A549 (cell line): ENCODE measurements around the gene RORB. TPM values are rescaled to one million over a fixed set of nuclear protein-coding genes. Genes with fewer than 3 reads are reported as not detected.

Experiments
- ATAC-seq, 2 experiments: fragments of 200-7000 bp in 1 of 2; fragments of >200 bp in 1 of 2; cut with Nextera tagmentation in 1 of 2; cut with Tn5 transposase in 1 of 2; 3 replicates each; pipeline versions ENCODE4 v1.8.0 to v1.9.1; 2018 to 2020; ENCODE audit warnings: mild to moderate bottlenecking in 1 of 2, moderate library complexity in 1 of 2
- CTCF ChIA-PET: fragments of 300-600 bp; sonication (Branson Sonifier 250); formaldehyde crosslinking; extraction: SDS; loops from one replicate; lab custom pipeline; 2021; ENCODE audit warnings: antibody characterized with exemption, inconsistent platforms; lab: Yijun Ruan, JAX
- POLR2A ChIA-PET: fragments of 350-600 bp; formaldehyde crosslinking; extraction: SDS; loops from one replicate; lab custom pipeline; 2021; ENCODE audit warnings: antibody characterized with exemption, inconsistent platforms; lab: Yijun Ruan, JAX
- DNase-seq, 2 experiments: peaks; one replicate each; pipeline versions ENCODE4 v3.0.0 to v3.0.0-alpha.2; 2011 to 2016; ENCODE audit warnings: low read depth in 1 of 2, low spot score in 1 of 2
- FAIRE-seq: peaks from 2 replicates; lab custom pipeline; 2011; peaks lifted over from hg19 to GRCh38; lab: Jason Lieb, UNC
- H3K27ac ChIP-seq, 2 experiments: fragments of >200 bp; sonication (Bioruptor Twin); formaldehyde crosslinking; 3 replicates each; pipeline ENCODE4 v1.5.1; 2016 to 2017
- H3K4me1 ChIP-seq: fragments of >200 bp; sonication (Bioruptor Twin); formaldehyde crosslinking; 3 replicates; pipeline ENCODE4 v1.6.1; 2016
- H3K4me2 ChIP-seq: fragments of >200 bp; sonication (Bioruptor Twin); formaldehyde crosslinking; 3 replicates; pipeline ENCODE4 v1.6.1; 2016
- H3K4me3 ChIP-seq: fragments of >200 bp; sonication (Bioruptor Twin); formaldehyde crosslinking; 3 replicates; pipeline ENCODE4 v1.5.1; 2016
- H3K9me3 ChIP-seq: fragments of >200 bp; sonication (Bioruptor Twin); formaldehyde crosslinking; 3 replicates; pipeline ENCODE4 v1.6.1; 2016
- CBX8 ChIP-seq: fragments of 200-600 bp; sonication (generic); IDR thresholded peaks from 2 replicates; pipeline ENCODE4 v1.6.1; 2016
- CHD2 ChIP-seq: fragments of 150-350 bp; IDR thresholded peaks from 2 replicates; pipeline ENCODE4 v1.6.1; 2014; ENCODE audit warnings: low read length; ENCODE audit not compliant: partially characterized antibody
- E2F6 ChIP-seq: IDR thresholded peaks from 2 replicates; pipeline ENCODE4 v1.6.1; 2012; ENCODE audit warnings: low read depth, borderline replicate concordance
- EHF ChIP-seq: fragments of 250-450 bp; sonication (Bioruptor Pico); IDR thresholded peaks from 2 replicates; pipeline ENCODE4 v1.5.0; 2020; ENCODE audit warnings: mild to moderate bottlenecking
- FOSB ChIP-seq: fragments of 250-450 bp; sonication (Bioruptor Pico); IDR thresholded peaks from 2 replicates; pipeline ENCODE4 v1.5.0; 2020; ENCODE audit warnings: mild to moderate bottlenecking, moderate library complexity
- FOXS1 ChIP-seq: fragments of 250-450 bp; sonication (Bioruptor Pico); IDR thresholded peaks from 2 replicates; pipeline ENCODE4 v1.5.0; 2020; ENCODE audit warnings: mild to moderate bottlenecking, moderate library complexity
- KDM5A ChIP-seq: fragments of 200-600 bp; sonication (generic); IDR thresholded peaks from 2 replicates; pipeline ENCODE4 v1.6.1; 2016; ENCODE audit warnings: antibody characterized with exemption, mild to moderate bottlenecking
- MAFK ChIP-seq: fragments of 450-650 bp; IDR thresholded peaks from 2 replicates; pipeline ENCODE4 v1.6.1; 2014; ENCODE audit not compliant: partially characterized antibody
- MAZ ChIP-seq: fragments of 150-350 bp; IDR thresholded peaks from 2 replicates; pipeline ENCODE4 v1.6.1; 2014; ENCODE audit warnings: antibody characterized with exemption, low read depth, low read length, borderline replicate concordance
- NFE2L2 ChIP-seq: fragments of 150-350 bp; conservative IDR thresholded peaks from 2 replicates; pipeline ENCODE4 v1.6.1; 2014; ENCODE audit warnings: low read length
- NR3C1 ChIP-seq: fragments of >200 bp; sonication (Bioruptor Twin); formaldehyde crosslinking; IDR thresholded peaks from 3 replicates; pipeline ENCODE4 v1.6.1; 2017
- PHF8 ChIP-seq: fragments of 200-600 bp; sonication (generic); IDR thresholded peaks from 2 replicates; pipeline ENCODE4 v1.6.1; 2016; ENCODE audit warnings: low read depth, mild to moderate bottlenecking, antibody characterized with exemption, moderate library complexity, borderline replicate concordance
- RCOR1 ChIP-seq: fragments of 150-350 bp; IDR thresholded peaks from 2 replicates; pipeline ENCODE4 v1.6.1; 2014; ENCODE audit warnings: antibody characterized with exemption, low read length, low read depth
- SREBF2 ChIP-seq: fragments of 450-650 bp; IDR thresholded peaks from 2 replicates; pipeline ENCODE4 v1.6.1; 2014; ENCODE audit warnings: mild to moderate bottlenecking, moderate library complexity
- TFCP2L1 ChIP-seq: fragments of 250-450 bp; sonication (Bioruptor Pico); IDR thresholded peaks from 2 replicates; pipeline ENCODE4 v1.5.0; 2021; ENCODE audit warnings: mild to moderate bottlenecking
- USF2 ChIP-seq: fragments of 450-650 bp; IDR thresholded peaks from 2 replicates; pipeline ENCODE4 v1.6.1; 2014; ENCODE audit warnings: antibody characterized with exemption
- ZC3H11A ChIP-seq: fragments of 450-650 bp; IDR thresholded peaks from 2 replicates; pipeline ENCODE4 v1.6.1; 2014; ENCODE audit warnings: antibody characterized with exemption, mild to moderate bottlenecking
- WGBS: methylation state at CpG from one replicate; pipeline ENCODE4 v1.1.6; 2017; ENCODE audit errors: missing lambda C conversion rate; 5-methylcytosine and 5-hydroxymethylcytosine counted together
- polyA plus RNA-seq, 4 experiments: library from polyadenylated mRNA; depleted of rRNA in 3 of 4; stranded (reverse); fragments of >200 nt; fragmentation: RNase III in 1 of 4; extraction: RNeasy Plus Mini Kit Qiagen cat#74134 plus additional on column Dnase treatment in 1 of 4; gene quantifications; 2 replicates in 3 of 4; 3 replicates in 1 of 4; pipeline ENCODE4 v1.2.3, GENCODE V29; 2011 to 2017
- TF ChIP-seq, protein P1 (sequence below): fragments of >200 bp; sonication (Bioruptor Twin); formaldehyde crosslinking; IDR thresholded peaks from 3 replicates; pipeline ENCODE4 v1.5.1; 2016
- TF ChIP-seq, protein P2 (sequence below): fragments of 250-450 bp; sonication (Bioruptor Pico); IDR thresholded peaks from 2 replicates; pipeline ENCODE4 v1.5.0; 2021; ENCODE audit warnings: mild to moderate bottlenecking, moderate library complexity, borderline replicate concordance

The RORB gene
- polyA plus RNA-seq, 2 of the 4 experiments (the other 2 are of a cell fraction), result not detected

GRCh38 chr9:74674077-74674476 is 176.9 kb downstream of the RORB start:
- ChIA-PET POLR2A (no interaction called here), CTCF (no interaction called here)
- ATAC-seq, result no peak
- no peak for FAIRE-seq
- WGBS, result 28% methylated on average over 6 of the region's 6 CpGs
- H3K4me2 ChIP-seq, result no peak overlapping the region
- TF ChIP-seq CHD2 (no peak), EHF (CRISPR knock-in tag) (no peak), KDM5A (no peak)
- TF ChIP-seq, protein P1, sequence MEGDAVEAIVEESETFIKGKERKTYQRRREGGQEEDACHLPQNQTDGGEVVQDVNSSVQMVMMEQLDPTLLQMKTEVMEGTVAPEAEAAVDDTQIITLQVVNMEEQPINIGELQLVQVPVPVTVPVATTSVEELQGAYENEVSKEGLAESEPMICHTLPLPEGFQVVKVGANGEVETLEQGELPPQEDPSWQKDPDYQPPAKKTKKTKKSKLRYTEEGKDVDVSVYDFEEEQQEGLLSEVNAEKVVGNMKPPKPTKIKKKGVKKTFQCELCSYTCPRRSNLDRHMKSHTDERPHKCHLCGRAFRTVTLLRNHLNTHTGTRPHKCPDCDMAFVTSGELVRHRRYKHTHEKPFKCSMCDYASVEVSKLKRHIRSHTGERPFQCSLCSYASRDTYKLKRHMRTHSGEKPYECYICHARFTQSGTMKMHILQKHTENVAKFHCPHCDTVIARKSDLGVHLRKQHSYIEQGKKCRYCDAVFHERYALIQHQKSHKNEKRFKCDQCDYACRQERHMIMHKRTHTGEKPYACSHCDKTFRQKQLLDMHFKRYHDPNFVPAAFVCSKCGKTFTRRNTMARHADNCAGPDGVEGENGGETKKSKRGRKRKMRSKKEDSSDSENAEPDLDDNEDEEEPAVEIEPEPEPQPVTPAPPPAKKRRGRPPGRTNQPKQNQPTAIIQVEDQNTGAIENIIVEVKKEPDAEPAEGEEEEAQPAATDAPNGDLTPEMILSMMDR, result no peak
- no peaks in the 10 kb centered on the region for H3K4me1 ChIP-seq
- H3K9me3 ChIP-seq, result no peaks in the 10 kb centered on the region
- H3K27ac ChIP-seq, result no peak overlapping the region
- no peak overlapping the region for H3K4me3 ChIP-seq
- no peak for DNase-seq

DNA sequence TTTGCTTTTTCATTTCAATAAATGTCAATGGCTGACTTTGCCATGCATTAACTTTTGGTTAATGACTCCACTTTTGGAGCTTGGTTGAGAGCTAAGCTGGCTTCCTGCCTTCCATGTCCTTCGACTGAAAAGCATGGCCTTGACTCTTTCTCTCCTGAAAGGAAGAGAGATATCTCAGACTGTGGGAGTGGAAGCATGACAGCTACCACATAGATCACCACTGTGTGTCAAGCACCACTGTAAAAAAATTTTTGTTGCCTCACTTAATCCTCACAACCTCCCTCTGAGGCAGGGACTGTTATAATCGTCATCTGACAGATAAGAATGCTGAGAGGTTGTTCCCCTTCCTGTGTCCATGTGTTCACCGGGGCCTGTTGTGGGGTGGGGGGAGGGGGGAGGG is 184.8 kb downstream of the RORB start:
- no peak for FAIRE-seq
- POLR2A ChIA-PET, result no interaction called here
- H3K4me1 ChIP-seq, result no peaks in the 10 kb centered on the region
- TF ChIP-seq CBX8 (no peak), NR3C1 (no peak)
- no peaks in the 10 kb centered on the region for H3K9me3 ChIP-seq
- WGBS, result 18% methylated on average over 3 of the region's 3 CpGs
- no peak overlapping the region for H3K4me2 ChIP-seq
- no peak for DNase-seq
- CTCF ChIA-PET, result interaction anchor here (0.8 to 1.0 kb wide), 2 partner anchors 20 to 28 kb away, joined by 3 to 4 read pairs; no protein-coding TSS in a partner anchor
- H3K4me3 ChIP-seq, result no peak overlapping the region
- ATAC-seq, result no peak
- no peak overlapping the region for H3K27ac ChIP-seq

DNA sequence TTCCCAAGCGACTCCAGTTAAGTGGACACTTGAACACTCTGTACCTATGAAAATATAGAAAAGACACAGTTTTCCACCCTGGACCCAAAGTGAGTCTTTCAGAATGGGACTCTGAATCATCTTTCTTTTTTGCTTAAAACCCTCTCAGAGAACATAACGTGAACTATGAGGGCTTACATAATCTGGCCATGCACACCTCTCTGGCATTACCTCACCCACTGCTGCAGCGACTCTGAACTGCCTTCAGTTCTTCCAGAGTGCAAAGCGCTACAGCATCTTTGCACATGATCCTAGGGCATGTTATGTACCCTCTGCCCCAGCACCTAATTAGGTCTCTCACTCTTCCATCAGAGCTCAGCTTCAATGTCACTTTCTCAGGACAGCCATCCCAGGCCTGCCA is 186.2 kb downstream of the RORB start:
- ChIA-PET CTCF (no interaction called here), POLR2A (no interaction called here)
- DNase-seq (no peak), ATAC-seq (no peak; a peak in 1 of 6 replicates), FAIRE-seq (no peak)
- WGBS, result 9% methylated on average over 4 of the region's 4 CpGs
- no peak overlapping the region for H3K4me3 ChIP-seq
- TF ChIP-seq RCOR1 (no peak), NFE2L2 (no peak)
- TF ChIP-seq, protein P2, sequence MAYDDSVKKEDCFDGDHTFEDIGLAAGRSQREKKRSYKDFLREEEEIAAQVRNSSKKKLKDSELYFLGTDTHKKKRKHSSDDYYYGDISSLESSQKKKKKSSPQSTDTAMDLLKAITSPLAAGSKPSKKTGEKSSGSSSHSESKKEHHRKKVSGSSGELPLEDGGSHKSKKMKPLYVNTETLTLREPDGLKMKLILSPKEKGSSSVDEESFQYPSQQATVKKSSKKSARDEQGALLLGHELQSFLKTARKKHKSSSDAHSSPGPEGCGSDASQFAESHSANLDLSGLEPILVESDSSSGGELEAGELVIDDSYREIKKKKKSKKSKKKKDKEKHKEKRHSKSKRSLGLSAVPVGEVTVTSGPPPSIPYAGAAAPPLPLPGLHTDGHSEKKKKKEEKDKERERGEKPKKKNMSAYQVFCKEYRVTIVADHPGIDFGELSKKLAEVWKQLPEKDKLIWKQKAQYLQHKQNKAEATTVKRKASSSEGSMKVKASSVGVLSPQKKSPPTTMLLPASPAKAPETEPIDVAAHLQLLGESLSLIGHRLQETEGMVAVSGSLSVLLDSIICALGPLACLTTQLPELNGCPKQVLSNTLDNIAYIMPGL (CRISPR knock-in tag), result no peak
- no peaks in the 10 kb centered on the region for H3K9me3 ChIP-seq
- no peak overlapping the region for H3K4me2 ChIP-seq
- H3K4me1 ChIP-seq, result no peaks in the 10 kb centered on the region
- no peak overlapping the region for H3K27ac ChIP-seq

DNA sequence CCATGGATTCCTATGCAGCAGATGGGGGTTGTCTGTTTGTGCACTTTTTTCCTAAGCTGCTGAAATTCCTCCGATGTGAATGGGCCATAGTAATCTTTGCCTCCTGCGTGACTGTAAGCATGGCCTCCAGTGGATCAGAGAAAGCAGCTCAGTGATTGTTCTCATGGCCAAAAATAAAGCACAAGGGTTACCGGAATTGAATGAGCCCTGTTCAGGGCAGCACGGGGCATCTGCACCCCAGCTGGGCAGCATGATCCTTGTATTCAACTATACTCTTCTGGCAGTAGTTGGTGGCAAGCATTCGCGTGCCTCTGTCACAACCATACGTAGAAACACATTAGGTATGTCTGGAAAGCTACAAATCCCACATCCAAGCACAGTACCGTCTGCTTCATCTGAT is 193.9 kb downstream of the RORB start:
- no peak overlapping the region for H3K4me3 ChIP-seq
- 35% methylated on average over 8 of the region's 8 CpGs for WGBS
- ChIA-PET POLR2A (no interaction called here), CTCF (no interaction called here)
- ATAC-seq (no peak), DNase-seq (no peak), FAIRE-seq (no peak)
- H3K4me2 ChIP-seq, result no peak overlapping the region
- H3K9me3 ChIP-seq, result no peaks in the 10 kb centered on the region
- H3K4me1 ChIP-seq, result no peaks in the 10 kb centered on the region
- H3K27ac ChIP-seq, result no peak overlapping the region
- TF ChIP-seq ZC3H11A (no peak), FOXS1 (CRISPR knock-in tag) (no peak), USF2 (no peak), SREBF2 (no peak), PHF8 (no peak), EHF (CRISPR knock-in tag) (no peak), TFCP2L1 (no peak), E2F6 (no peak), MAFK (no peak), MAZ (no peak), FOSB (no peak)
